Smooth muscle cell of the brain vasculature (primary cell): ENCODE data around the gene CPNE7.
"Not testable (repeated sequence)": the region's sequence is repeated elsewhere in the genome, so short reads cannot be mapped to it uniquely, and the experiment has no call there.

Source experiments
- DNase-seq: peaks from one replicate; pipeline ENCODE4 v3.0.0-alpha.2; 2012; ENCODE audit warnings: low read depth, low spot score

Gene CPNE7

GRCh38 chr16:89582614-89583196, 7.1 kb downstream of the CPNE7 start:
- no peak for DNase-seq

GRCh38 chr16:89583197-89583894, 7.8 kb downstream of the CPNE7 start:
- no peak for DNase-seq

GRCh38 chr16:89583895-89584644, 8.5 kb downstream of the CPNE7 start:
- no peak for DNase-seq

- DNase-seq: no peak
Measured at GRCh38 chr16:89584768-89585549, 9.4 kb downstream of the CPNE7 start.

DNA sequence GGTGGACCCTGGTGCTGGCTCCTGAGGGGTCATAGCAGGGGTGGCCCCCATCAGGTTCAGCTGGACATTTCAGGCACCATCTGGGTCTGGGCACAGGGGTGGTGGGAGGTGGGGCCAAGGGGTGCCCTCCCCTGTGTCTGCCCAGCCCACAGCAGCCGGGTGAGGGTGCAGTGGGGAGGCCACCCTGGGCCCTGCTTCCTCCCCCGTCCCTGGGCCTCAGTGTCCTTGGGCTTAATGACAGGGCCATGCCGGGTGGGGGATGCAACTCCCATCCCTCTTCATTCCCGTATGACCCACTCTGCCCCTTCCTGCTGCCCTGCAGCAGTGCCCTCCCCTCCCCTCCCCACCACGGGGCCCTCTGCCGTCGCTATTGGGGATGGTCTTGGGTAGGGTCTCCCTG, 10.7 kb downstream of the CPNE7 start:
- DNase-seq: no peak

- no peak for DNase-seq
Measured at GRCh38 chr16:89586853-89587252, 11.3 kb downstream of the CPNE7 start.

GRCh38 chr16:89587676-89588075, 12.1 kb downstream of the CPNE7 start:
- DNase-seq: not testable (repeated sequence)

- DNase-seq: no peak
Measured at GRCh38 chr16:89588413-89589109, 13.0 kb downstream of the CPNE7 start.

GRCh38 chr16:89589241-89589926, 13.8 kb downstream of the CPNE7 start:
- no peak for DNase-seq

DNA sequence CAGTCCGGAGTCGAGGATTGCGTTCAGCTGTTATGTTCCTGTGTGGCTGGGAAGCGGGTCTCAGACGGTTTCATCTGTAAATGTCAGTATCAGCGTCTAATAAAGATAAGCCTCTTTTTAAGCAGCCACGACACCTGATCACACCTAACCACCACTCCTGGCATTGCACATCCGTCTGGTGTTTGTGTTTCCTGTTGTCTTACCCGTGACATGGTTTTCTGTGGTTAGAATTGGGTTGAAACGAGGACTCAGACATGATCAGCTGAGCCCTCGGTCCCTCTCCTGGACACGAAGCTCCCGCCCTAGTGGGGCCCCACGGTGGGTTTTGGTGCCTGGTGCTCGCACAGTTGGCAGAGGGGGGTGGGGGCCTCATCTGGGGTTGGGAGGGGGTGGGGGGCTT, 18.3 kb downstream of the CPNE7 start:
- no peak for DNase-seq

DNA sequence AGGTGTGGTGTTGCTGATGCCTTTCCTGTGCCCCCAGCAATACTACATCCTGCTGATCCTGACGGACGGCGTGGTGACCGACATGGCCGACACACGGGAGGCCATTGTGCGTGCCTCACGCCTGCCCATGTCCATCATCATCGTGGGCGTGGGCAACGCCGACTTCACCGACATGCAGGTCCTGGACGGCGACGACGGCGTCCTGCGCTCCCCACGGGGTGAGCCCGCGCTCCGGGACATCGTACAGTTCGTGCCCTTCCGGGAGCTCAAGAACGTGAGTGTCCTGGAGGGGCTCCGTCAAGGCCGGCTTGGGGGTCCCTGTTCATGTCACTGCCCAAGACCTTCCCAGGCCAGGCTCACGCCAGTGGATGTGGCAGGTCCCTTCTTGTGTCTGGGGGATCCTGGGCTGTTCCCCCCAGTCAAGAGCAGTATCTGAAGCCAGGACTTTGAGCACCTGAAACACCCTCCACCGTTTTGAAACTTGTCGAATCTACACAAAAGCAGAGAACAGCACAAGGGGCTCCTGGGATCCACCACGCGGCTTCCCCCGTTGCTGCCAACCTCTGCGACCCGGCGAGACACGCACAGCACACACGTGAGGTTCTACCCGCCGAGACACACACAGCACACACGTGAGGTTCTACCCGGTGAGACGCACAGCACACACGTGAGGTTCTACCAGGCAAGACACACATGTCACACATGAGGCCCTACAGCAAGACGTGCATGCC, 19.9 kb downstream of the CPNE7 start:
- DNase-seq: no peak

DNA sequence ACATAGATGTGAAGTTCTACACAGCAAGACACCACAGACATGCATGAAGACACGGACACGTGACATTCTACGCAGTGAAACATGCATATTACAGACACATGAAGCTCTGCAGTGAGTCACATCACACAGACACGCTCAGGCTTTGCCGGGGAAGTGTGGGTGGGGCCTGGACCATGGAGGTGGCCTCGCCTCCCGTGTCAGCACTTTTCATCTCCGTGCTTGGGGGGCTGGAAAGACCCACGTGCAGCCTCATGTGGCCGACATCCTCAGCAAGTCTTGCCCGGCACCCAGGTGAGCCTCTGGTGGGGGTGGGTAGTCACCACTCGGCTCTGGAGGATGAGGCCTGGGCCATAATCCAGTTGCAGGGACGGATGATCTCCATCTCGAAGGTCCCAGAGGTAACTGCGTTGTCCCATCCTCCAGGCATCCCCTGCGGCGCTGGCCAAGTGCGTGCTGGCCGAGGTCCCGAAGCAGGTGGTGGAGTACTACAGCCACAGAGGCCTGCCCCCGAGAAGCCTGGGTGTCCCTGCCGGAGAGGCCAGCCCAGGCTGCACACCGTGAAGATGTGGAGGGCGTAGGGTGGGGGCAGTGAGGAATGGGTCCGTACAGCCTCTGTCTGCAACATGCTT, 20.6 kb downstream of the CPNE7 start:
- DNase-seq: no peak

- DNase-seq: no peak
Measured at GRCh38 chr16:89596957-89597649, 21.5 kb downstream of the CPNE7 start.

DNA sequence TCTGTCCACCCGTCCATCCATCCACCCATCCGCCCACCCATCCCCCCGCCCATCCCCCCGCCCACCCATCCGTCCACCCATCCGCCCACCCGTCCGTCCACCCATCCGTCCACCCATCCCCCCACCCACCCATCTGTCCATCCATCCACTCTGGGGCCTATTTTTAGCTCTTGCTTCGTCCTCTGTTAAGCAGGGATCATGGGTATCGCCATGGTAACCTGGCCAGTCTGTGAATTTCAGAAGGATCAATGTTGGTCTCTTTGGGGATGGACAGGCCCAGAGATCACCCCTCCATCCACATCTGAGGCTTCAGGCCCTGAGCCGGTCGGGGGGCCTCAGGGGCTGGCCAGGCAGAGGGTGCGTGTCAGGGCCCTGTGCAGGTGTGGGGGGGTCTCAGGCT, 22.6 kb downstream of the CPNE7 start:
- DNase-seq: no peak

- no peak for DNase-seq
Measured at GRCh38 chr16:89599451-89599858, 23.9 kb downstream of the CPNE7 start.

GRCh38 chr16:89599902-89600301, 24.3 kb downstream of the CPNE7 start:
- DNase-seq: no peak

DNA sequence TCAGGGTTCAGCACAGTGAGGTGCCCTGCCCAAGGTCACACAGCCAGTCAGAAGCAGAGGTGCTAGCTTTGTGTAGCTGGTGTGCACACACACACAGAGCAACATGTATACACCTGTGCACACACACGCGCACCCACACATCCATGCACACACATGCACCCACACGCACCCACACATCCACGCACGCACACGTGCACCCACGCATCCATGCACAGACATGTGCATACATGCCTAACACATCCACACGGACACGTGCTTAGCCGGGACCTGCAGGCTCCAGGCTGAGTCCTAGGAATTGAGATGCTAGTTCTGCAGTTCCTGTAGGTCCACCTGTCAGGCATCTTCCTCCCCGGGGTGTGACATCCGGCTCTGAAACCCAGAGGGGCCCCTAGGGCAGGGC, 24.9 kb downstream of the CPNE7 start:
- no peak for DNase-seq

GRCh38 chr16:89600956-89601355, 25.4 kb downstream of the CPNE7 start:
- DNase-seq: no peak

DNA sequence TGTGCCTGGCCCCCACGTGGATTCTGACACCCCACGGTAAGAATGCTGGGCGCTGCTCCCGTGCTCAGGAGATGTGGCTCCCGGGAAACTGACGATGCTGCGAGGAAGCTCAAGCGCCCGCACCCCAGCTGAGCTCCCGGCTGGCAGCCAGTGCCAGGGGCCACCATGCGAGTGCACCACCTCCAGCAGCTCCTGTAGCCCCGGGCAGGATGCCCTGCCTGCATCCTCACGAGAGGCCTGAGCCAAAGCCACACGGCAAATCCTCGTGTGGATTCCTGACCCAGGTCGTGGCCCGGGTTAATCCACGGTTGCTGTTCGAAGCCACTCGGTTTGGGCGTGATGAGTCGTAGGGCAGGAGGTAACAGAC, 26.3 kb downstream of the CPNE7 start:
- no peak for DNase-seq
